Measurements from ENCODE around the gene KPNA4.

KPNA4 gene

DNA sequence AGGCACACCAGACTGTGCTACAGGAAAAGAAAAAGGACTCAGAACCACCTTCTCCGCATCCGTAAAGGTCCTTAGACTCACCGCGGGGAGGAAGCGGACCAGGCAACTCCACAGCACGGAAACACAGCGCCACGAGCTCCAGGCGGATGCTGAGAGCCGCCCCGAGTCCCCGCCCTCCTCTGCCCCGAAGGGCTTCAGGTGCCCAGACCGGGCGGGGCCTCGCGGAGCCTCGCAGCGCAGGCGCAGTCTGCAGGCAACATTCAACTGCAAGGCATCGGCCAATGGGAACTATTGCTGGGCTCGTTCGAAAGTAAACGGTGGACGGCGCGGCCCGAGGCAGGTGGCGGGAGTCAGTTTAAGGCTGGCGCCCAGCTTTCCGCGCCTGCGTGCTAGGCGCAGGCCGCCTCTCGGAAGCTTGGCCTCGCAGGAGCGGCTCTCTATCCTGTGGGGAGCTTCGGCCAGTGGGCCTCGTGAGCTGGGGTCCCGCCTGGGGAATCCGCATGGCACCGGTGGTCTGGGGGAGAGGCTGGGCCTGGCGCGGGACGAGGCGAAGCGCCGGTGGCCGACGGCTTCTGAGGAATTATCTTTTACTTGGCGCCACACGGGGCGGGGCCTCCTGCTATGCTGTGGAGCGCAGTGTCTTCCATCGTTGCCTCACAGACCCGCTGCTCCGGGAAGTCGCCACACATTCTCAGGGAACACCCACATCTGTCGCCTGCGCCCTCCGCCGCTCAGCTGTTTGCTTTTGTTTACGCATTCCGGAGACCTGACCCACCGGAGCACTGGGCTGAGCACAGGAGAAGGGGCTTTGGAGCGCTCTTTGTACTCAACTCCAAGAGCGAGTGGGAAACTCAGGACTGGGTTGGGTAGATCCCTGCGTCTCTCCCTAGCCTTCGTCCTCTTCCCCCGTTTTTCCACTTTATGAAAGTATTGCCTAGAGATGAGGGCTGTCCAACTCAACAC is 115.5 kb downstream of the KPNA4 start, which contains the start of gene TRIM59:
Gene TRIM59, minus strand, starts transcription at position 151 of the 963 bp plus-strand sequence. CDS start 10,603 bp downstream, outside the sequence.
- H3K4me3 ChIP-seq (replicated peaks in 1 of 2; ENCODE audit: low read depth in 2 of 2, low read length in 2 of 2) = peak within 1 kb of the TSS; percentile 84 to 88
- DNase-seq (ENCODE audit: low read depth in 2 of 2) = peak; percentile 98
- TF ChIP-seq, protein P1, sequence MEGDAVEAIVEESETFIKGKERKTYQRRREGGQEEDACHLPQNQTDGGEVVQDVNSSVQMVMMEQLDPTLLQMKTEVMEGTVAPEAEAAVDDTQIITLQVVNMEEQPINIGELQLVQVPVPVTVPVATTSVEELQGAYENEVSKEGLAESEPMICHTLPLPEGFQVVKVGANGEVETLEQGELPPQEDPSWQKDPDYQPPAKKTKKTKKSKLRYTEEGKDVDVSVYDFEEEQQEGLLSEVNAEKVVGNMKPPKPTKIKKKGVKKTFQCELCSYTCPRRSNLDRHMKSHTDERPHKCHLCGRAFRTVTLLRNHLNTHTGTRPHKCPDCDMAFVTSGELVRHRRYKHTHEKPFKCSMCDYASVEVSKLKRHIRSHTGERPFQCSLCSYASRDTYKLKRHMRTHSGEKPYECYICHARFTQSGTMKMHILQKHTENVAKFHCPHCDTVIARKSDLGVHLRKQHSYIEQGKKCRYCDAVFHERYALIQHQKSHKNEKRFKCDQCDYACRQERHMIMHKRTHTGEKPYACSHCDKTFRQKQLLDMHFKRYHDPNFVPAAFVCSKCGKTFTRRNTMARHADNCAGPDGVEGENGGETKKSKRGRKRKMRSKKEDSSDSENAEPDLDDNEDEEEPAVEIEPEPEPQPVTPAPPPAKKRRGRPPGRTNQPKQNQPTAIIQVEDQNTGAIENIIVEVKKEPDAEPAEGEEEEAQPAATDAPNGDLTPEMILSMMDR (IDR thresholded peaks at IDR 0.05; ENCODE audit: low read depth, low read length) = no peak

GRCh38 chr3:160448845-160449635 is 116.3 kb downstream of the KPNA4 start:
- H3K4me3 ChIP-seq (replicated peaks in 1 of 2; ENCODE audit: low read depth in 2 of 2, low read length in 2 of 2) = peak overlapping the region; percentile 84 to 88
- peak; percentile 61 to 71 for DNase-seq (ENCODE audit: low read depth in 2 of 2)
- TF ChIP-seq, protein P1 (IDR thresholded peaks at IDR 0.05; ENCODE audit: low read depth, low read length) = no peak

DNA sequence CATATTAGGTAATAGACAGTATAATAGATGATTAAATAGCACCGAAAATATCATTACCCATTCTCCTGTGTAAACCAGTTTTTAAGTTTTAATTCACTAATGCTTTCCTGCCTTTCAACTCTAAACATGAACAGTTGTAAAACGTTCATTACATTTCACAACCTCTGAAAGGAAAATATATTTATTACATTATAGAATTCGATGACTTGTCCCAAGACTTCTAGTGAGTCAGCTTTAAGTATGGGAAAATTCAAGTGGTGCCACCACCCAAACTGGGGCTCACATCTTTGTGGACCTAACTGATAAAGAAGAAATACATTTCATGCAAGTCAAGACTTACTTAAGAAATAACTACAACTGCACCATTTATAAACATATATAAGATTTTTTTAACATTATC is 117.8 kb downstream of the KPNA4 start:
- no peak overlapping the region for H3K4me3 ChIP-seq (replicated peaks in 1 of 2; ENCODE audit: low read depth in 2 of 2, low read length in 2 of 2)
- DNase-seq (ENCODE audit: low read depth in 2 of 2) = peak; percentile 28 to 72
- TF ChIP-seq, protein P1 (IDR thresholded peaks at IDR 0.05; ENCODE audit: low read depth, low read length) = no peak

GRCh38 chr3:160446522-160447056 is 118.8 kb downstream of the KPNA4 start:
- H3K4me3 ChIP-seq (replicated peaks in 1 of 2; ENCODE audit: low read depth in 2 of 2, low read length in 2 of 2) = no peak overlapping the region
- TF ChIP-seq, protein P1 (IDR thresholded peaks at IDR 0.05; ENCODE audit: low read depth, low read length) = no peak

GRCh38 chr3:160445854-160446253 is 119.5 kb downstream of the KPNA4 start:
- no peak for DNase-seq (ENCODE audit: low read depth in 2 of 2)
- no peak overlapping the region for H3K4me3 ChIP-seq (replicated peaks in 1 of 2; ENCODE audit: low read depth in 2 of 2, low read length in 2 of 2)
- TF ChIP-seq, protein P1 (IDR thresholded peaks at IDR 0.05; ENCODE audit: low read depth, low read length) = no peak

More at GRCh38 chr3:160446522-160447056, 118.8 kb downstream of the KPNA4 start:
- DNase-seq (ENCODE audit: low read depth in 2 of 2) = no peak
